ENCODE data around the gene SLC26A8. TPM values are rescaled to one million over a fixed set of nuclear protein-coding genes. Genes with fewer than 3 reads are reported as not detected.

The SLC26A8 gene
- total RNA-seq, 6 experiments from 2014 or later: not detected

DNA sequence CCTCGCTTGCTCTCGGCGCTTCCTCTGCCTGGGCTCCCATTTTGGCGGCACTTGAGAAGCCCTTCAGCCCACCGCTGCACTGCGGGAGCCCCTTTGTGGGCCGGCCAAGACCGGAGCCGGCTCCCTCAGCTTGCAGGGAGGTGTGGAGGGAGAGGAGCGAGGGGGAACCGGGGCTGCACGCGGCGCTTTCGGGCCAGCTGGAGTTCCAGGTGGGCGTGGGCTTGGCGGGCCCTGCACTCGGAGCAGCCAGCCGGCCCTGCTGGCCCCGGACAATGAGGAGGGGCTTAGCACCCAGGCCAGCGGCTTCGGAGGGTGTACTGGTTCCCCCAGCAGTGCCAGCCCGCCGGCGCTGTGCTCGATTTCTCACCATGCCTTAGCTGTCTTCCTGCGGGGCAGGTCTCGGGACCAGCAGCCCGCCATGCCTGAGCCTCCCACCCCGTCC lies 93.3 kb downstream of the SLC26A8 start:
- Mint-ChIP-seq H3K27ac (no peak overlapping the region), H3K9me3 (no peaks in the 10 kb centered on the region), H3K4me1 (ENCODE audit: low read depth) (0 out of 2 replicates have a peak, but pooled peaks cover 4% of the 10 kb centered on the region), H3K36me3 (ENCODE audit: low read depth) (no peaks in the 10 kb centered on the region), H3K4me3 (no peak overlapping the region), H3K27me3 (ENCODE audit: insufficient read depth) (peaks cover 2% of the 10 kb centered on the region; the same call in 1 of the 2 replicates)
- TF ChIP-seq, protein P1, sequence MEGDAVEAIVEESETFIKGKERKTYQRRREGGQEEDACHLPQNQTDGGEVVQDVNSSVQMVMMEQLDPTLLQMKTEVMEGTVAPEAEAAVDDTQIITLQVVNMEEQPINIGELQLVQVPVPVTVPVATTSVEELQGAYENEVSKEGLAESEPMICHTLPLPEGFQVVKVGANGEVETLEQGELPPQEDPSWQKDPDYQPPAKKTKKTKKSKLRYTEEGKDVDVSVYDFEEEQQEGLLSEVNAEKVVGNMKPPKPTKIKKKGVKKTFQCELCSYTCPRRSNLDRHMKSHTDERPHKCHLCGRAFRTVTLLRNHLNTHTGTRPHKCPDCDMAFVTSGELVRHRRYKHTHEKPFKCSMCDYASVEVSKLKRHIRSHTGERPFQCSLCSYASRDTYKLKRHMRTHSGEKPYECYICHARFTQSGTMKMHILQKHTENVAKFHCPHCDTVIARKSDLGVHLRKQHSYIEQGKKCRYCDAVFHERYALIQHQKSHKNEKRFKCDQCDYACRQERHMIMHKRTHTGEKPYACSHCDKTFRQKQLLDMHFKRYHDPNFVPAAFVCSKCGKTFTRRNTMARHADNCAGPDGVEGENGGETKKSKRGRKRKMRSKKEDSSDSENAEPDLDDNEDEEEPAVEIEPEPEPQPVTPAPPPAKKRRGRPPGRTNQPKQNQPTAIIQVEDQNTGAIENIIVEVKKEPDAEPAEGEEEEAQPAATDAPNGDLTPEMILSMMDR (IDR thresholded peaks at IDR 0.05): no peak
- no peak for DNase-seq

DNA sequence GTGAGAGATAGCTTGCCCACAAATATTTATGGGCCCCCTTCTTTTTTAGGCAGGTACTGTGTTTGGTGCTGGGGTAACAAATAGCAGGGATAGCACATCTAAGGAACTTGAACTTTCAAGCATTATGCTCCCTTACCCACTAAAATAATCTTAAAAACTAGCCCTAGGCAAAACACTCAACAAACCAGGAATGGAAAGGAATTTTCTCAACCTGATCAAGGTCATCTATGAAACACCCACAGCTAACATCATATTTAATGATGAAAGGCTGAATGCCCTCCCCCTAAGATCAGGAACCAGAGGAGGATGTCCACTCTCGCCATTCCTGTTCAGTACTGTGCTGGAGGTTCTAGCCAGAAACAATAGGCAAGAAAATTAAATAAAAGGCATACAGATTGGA lies 94.8 kb downstream of the SLC26A8 start:
- TF ChIP-seq, protein P1 (IDR thresholded peaks at IDR 0.05): no peak
- no peaks in the 10 kb centered on the region for H3K36me3 Mint-ChIP-seq (ENCODE audit: low read depth)

DNA sequence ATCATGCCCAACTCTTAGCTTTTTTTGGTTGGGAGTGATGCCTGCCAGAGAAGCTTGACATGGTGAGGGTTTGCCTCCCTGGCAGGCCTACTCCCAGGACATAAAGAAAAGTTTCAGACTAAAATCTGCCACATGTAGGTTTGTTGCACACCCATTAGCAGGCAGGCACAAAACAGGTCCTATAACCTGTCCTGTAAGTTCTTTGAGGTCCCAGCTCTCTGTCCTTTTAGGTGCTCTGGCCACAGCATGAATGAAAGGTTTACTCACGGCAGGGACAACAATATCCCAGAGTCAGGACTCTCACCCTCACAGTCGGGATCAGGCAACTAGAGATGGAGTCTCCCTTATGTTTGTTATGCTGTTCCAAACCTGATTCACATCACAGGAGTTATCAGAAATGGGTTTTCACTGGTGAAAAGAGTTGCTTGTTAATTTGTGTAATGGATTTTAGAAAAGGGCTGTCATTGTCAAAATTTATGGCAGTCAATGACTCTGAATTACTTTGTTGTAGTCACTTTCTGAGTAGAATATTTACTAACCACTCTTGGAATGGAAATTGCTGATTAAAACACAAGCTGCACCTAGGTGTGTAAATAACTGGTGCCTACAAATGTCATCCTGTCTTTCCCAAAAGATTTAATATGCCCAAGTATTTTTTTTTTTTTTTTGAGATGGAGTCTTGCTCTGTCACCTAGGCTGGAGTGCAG lies 97.8 kb downstream of the SLC26A8 start:
- no peaks in the 10 kb centered on the region for H3K9me3 Mint-ChIP-seq
- DNase-seq: no peak
- TF ChIP-seq, protein P1 (IDR thresholded peaks at IDR 0.05): no peak
- no peaks in the 10 kb centered on the region; the same call in 1 of the 2 replicates for H3K27me3 Mint-ChIP-seq (ENCODE audit: insufficient read depth)
- H3K27ac Mint-ChIP-seq: no peak overlapping the region
- no peaks in the 10 kb centered on the region for H3K36me3 Mint-ChIP-seq (ENCODE audit: low read depth)
- H3K4me1 Mint-ChIP-seq (ENCODE audit: low read depth): peaks cover 15% of the 10 kb centered on the region
- H3K4me3 Mint-ChIP-seq: no peak overlapping the region

More for the DNA sequence above, 94.8 kb downstream of the SLC26A8 start:
- Mint-ChIP-seq H3K9me3 (no peaks in the 10 kb centered on the region), H3K27me3 (ENCODE audit: insufficient read depth) (no peaks in the 10 kb centered on the region; the same call in 1 of the 2 replicates), H3K4me1 (ENCODE audit: low read depth) (0 out of 2 replicates have a peak, but pooled peaks cover 4% of the 10 kb centered on the region), H3K27ac (no peak overlapping the region), H3K4me3 (no peak overlapping the region)
- no peak for DNase-seq

DNA sequence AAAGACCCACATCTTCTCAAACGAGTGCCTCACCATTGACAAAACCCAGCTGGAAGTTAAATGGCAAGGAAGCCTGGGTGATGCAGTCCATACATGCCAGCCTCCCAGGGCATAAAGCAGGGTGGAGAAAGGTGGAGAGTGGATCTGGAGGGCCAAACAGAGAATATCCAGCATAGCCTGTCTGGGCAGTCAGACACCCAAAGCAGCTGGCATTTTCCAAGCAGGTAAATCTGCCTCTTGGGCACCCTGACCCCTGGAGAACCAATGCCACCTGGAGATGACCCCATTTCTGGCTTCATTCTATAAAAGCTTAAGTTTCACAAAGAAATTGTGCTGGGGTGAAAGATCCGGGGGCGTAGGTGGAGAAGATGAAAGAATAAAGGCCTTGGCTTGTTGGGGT lies 98.5 kb downstream of the SLC26A8 start:
- TF ChIP-seq, protein P1 (IDR thresholded peaks at IDR 0.05): no peak
- H3K27me3 Mint-ChIP-seq (ENCODE audit: insufficient read depth): no peaks in the 10 kb centered on the region; the same call in 1 of the 2 replicates
- no peaks in the 10 kb centered on the region for H3K36me3 Mint-ChIP-seq (ENCODE audit: low read depth)
- no peak overlapping the region for H3K27ac Mint-ChIP-seq
- H3K4me3 Mint-ChIP-seq: no peak overlapping the region
- H3K4me1 Mint-ChIP-seq (ENCODE audit: low read depth): peaks cover 22% of the 10 kb centered on the region
- DNase-seq: no peak
- H3K9me3 Mint-ChIP-seq: no peaks in the 10 kb centered on the region

DNA sequence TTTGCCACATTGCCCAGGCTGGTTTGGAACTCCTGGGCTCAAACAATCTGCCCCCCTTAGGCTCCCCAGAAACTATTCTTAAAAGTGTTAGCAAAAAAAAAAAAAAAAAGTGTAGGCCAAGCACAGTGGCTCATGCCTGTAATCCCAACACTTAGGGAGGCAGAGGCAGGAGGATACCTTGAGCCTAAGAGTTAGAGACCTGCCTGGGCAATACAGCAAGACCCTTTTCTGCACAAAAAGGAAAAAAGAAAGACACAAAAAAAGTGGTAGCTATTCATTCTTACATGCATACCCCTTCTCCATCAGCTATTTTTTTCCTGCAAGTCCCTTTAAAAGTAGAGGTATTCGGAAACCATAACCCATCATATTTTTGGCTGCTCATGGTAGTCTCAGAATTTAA lies 100.3 kb downstream of the SLC26A8 start:
- H3K27ac Mint-ChIP-seq: no peak overlapping the region
- peaks cover 8% of the 10 kb centered on the region; the same call in 1 of the 2 replicates for H3K36me3 Mint-ChIP-seq (ENCODE audit: low read depth)
- H3K4me1 Mint-ChIP-seq (ENCODE audit: low read depth): peaks cover 28% of the 10 kb centered on the region
- no peaks in the 10 kb centered on the region for H3K9me3 Mint-ChIP-seq
- H3K4me3 Mint-ChIP-seq: no peak overlapping the region
- TF ChIP-seq, protein P1 (IDR thresholded peaks at IDR 0.05): no peak
- H3K27me3 Mint-ChIP-seq (ENCODE audit: insufficient read depth): no peaks in the 10 kb centered on the region; the same call in 1 of the 2 replicates
- no peak for DNase-seq
